ENCODE measurements around the gene COL4A3. TPM values are rescaled to one million over a fixed set of nuclear protein-coding genes. Genes with fewer than 3 reads are reported as not detected.

Gene COL4A3
- total and polyA plus RNA-seq, 9 of the 15 experiments (the other 6 are each of a cell fraction or from before 2014, with no cell fraction given), result not detected

DNA sequence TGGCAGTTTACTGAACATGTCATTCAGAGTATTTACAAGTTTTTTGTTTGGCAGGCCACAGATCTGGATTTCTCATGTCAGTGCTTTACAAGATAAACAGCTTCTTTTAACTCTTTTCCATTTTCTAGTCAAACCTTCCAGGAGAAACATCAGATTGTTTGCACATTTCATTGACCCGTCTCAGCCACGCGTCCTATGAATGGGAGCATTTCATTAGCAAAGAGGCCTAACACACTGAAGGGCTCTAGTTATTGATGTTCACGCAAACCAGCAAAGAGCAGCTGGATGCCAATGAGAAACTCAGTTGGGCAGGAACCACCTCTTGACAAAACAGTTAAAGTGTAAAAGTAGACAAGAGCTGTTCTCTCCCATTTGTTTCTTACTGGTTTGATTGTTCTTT is 131.4 kb downstream of the COL4A3 start:
- no peaks in the 10 kb centered on the region for H3K36me3 ChIP-seq (ENCODE audit: control insufficient read depth, insufficient read depth, low read length)
- no peaks in the 10 kb centered on the region for H3K27me3 ChIP-seq (ENCODE audit: control insufficient read depth in 2 of 2, insufficient read depth in 2 of 2, low read length in 2 of 2)
- no peak for DNase-seq (ENCODE audit: extremely low read depth in 1 of 4, low spot score in 3 of 4)
- FAIRE-seq, result no peak
- intact Hi-C loops (cut with micrococcal nuclease), result no loop called here
- H3K9ac ChIP-seq (ENCODE audit: insufficient read depth in 1 of 2, low read depth in 2 of 2, low read length in 2 of 2), result no peak overlapping the region
- H3K4me3 ChIP-seq, result no peak overlapping the region
- BruUV-seq (replicated peaks), result no TSS peak
- no peaks in the 10 kb centered on the region for H3K9me3 ChIP-seq (replicated peaks; ENCODE audit: control insufficient read depth, insufficient read depth, low read depth, low read length)
- no peaks in the 10 kb centered on the region for H4K20me1 ChIP-seq (replicated peaks; ENCODE audit: control insufficient read depth, insufficient read depth, low read length)
- H3K79me2 ChIP-seq (ENCODE audit: control insufficient read depth, insufficient read depth, low read length), result no peaks in the 10 kb centered on the region
- POLR2A ChIA-PET, result no interaction called here
- ATAC-seq, result no peak
- H3K4me2 ChIP-seq (ENCODE audit: insufficient read depth, low read length), result no peak overlapping the region
- no peaks in the 10 kb centered on the region for H3K4me1 ChIP-seq (replicated peaks in 1 of 2; ENCODE audit: control insufficient read depth in 2 of 2, insufficient read depth in 2 of 2, low read length in 2 of 2)
- in situ Hi-C loops (cut with MboI), result no loop called here
- H2AFZ ChIP-seq (ENCODE audit: low read depth, low read length), result no peak overlapping the region
- H3K27ac ChIP-seq (ENCODE audit: extremely low read depth, low read depth, low read length), result no peak overlapping the region
- TF ChIP-seq SMARCB1 (IDR thresholded peaks at IDR 0.05; ENCODE audit: insufficient read length, low read depth) (no peak), ZNF780A (CRISPR knock-in tag; IDR thresholded peaks at IDR 0.05) (no peak), TCF15 (CRISPR knock-in tag; IDR thresholded peaks at IDR 0.05) (no peak), PRMT5 (CRISPR knock-in tag; IDR thresholded peaks at IDR 0.05) (no peak), RB1 (IDR thresholded peaks at IDR 0.05; ENCODE audit: low read depth) (no peak), GATA2 (CRISPR knock-in tag; IDR thresholded peaks at IDR 0.05) (no peak), CLOCK (CRISPR knock-in tag; IDR thresholded peaks at IDR 0.05; ENCODE audit: borderline replicate concordance) (no peak), ZNF449 (CRISPR knock-in tag; IDR thresholded peaks at IDR 0.05) (no peak)
- no peaks in the 10 kb centered on the region for H3K9me1 ChIP-seq (ENCODE audit: control insufficient read depth, insufficient read depth, low read length)
- CTCF ChIA-PET (ENCODE audit: low intra/inter-chr PET ratio), result no interaction called here
- 54% methylated on average over 3 of the region's 4 CpGs for WGBS (ENCODE audit: insufficient coverage, low coverage, missing lambda C conversion rate)

Data from K562 (cell line).